GM19193 (cell line): ENCODE data around the gene AGAP5.
"Not testable (repeated sequence)": the region's sequence is repeated elsewhere in the genome, so short reads cannot be mapped to it uniquely, and the experiment has no call there.

Experiments used
- POLR2A ChIP-seq: IDR thresholded peaks from 4 replicates; pipeline ENCODE4 v1.6.1; 2011; ENCODE audit not compliant: insufficient read depth, insufficient read length; ENCODE audit errors: extremely low read depth

Gene AGAP5

DNA sequence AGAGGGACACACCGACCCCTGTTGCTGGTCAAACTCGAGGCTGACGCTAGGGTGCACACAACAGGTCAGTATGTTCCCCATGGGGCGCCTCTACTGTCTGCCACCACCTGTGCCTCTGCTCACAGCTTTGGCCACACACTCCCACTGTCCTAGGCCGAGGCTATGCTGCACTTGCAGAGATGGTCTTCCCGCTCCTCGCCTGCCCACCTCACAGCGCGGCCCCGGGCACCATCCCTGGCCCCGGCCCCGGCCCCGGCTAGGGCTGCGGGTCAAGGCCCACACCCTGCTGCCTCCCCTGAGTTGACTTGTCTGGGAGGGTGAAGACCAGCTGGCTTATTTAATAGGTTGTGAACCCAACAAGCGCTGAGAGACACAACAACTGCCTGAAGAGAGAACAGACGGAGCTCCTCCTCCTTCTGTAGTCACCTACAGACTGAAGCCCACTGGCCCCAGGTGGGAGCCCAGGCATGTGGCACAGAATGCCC is at the start of gene AGAP5:
TSS of gene AGAP5 (minus strand) at position 435 of the 485 bp plus-strand sequence. CDS start at position 81, 354 bp downstream.
- TF ChIP-seq POLR2A = not testable (repeated sequence)

DNA sequence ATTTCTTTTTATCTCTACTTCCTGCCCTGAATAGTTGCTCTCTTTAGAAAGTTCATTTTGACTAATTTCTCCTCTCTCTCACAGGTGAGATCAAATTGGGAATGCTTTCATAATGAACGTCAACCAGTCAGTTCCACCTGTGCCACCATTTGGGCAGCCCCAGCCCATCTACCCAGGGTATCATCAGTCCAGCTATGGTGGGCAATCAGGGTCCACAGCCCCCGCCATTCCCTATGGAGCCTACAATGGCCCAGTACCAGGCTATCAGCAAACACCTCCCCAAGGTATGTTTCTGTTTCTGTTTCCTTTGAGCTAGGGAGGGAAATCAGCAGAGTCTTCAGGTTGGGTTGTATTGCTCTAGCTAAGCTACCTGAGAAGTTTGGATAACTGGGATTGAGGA is 48.8 kb upstream of the AGAP5 start:
- TF ChIP-seq POLR2A = no peak

DNA sequence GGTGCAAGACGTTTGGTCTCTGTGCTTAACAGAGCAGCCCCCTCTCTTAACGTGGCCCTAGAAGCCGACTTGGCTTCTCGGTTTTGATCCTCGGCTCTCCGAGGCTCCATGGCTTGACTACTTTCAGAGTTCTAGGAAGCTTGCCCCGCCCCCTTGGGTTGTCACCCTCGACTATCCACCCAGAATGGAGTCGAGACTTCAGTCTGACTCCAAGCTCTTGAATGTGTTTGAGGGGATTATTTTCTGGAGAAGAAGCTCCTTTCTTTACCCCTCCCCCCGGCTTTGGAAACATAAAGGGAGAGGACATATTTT is 46.7 kb upstream of the AGAP5 start:
- no peak for TF ChIP-seq POLR2A

DNA sequence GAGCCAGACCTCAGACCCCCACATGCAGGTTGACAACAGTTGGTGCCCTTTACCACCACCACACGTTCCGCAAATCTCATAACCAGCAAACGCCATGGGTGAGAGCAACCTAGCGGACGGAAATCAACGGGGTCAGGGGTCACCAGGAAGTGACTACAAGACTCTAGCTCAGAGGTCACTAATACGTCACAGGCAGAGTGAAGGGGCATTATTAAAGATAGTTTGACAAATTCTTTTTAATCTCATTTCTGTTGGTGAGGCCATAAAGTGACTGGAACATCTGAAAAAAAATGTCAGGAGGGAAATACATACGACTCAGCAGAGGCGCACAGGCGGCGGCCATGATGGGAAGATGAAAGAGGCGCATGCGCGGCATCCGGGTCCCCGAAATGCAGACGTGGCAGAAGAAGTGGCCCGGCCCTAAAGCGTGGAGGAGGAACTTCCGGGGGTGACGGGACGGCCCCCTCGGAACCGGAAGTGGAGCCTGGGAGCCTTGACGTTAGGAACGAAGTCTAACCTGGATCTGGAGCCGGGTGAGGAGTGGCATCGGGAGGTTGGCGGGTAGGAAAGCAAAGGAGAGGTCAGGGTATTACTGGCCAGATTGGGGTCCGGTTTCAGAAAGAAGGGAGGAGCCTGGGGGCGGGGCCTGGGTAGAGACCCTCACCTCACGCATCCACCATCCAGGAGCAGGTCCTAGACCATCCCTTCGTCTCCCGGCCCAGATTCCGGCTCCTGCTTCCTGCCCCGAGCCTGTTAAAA is 46.2 kb upstream of the AGAP5 start, which contains the start of gene SEC24C:
TSS of gene SEC24C (plus strand) at position 468 of the 759 bp plus-strand sequence. CDS start 2,461 bp downstream, outside the sequence.
- TF ChIP-seq POLR2A = peak; percentile 86

DNA sequence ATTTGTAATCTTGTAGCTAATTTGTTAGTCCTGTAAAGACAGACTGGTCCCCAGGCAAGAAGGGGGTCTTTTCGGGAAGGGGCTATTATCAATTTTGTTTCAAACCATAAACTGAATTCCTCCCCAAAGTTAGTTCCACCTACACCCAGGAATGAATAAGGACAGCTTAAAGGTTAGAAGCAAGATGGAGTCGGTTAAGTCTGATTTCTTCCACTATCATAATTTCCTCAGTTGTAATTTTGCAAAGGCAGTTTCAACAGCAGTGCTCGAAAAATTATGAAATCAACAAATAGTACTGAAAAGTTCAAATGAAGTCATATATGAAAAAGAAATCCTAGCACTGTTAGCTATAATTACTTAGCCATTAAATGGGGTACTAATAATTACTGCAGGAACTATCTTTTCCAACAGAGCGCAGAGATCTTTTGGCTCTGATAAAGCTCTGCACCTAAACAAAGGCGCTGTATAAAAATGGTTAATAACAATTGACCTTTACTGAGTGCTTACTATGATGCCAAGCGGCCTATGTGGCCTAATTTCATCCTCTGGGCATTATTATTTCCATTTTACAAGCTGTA is 45.5 kb upstream of the AGAP5 start:
- no peak for TF ChIP-seq POLR2A

DNA sequence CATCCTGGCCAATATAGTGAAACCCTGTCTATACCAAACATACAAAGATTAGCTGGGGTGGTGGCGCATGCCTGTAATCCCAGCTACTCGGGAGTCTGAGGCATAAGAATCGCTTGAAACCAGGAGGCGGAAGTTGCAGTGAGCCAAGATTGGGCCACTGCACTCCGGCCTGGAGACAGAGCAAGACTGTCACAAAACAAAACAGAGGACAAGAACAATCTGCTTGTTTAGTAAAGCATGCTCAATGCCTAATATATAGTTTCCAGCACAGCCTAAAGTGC is 44.5 kb upstream of the AGAP5 start:
- TF ChIP-seq POLR2A = no peak

DNA sequence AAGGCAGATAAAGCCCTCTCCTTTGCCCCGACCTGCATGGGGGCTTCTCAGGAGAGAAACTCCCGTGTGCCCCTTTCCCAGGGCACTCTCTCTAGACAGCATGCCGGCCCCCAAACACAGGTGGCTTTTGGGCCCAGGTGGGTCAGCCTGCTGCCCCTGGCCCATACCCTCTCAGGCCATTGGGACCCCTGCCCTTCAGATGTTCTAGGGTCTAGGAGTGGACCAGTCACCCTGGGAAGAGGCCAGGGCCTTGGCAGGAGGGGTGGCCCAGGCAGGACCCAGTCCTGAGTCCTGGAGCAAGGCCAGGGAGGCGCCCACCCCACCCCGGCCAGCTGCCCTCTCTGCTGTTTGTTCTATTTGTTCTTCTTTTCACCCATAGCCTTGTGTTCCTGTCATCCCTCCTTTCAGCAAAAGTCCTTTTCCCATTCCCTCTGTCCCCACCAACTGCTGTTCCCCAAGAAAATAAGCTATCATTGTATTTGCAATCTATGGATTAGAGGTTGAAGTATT is 36.9 kb upstream of the AGAP5 start:
- no peak for TF ChIP-seq POLR2A

DNA sequence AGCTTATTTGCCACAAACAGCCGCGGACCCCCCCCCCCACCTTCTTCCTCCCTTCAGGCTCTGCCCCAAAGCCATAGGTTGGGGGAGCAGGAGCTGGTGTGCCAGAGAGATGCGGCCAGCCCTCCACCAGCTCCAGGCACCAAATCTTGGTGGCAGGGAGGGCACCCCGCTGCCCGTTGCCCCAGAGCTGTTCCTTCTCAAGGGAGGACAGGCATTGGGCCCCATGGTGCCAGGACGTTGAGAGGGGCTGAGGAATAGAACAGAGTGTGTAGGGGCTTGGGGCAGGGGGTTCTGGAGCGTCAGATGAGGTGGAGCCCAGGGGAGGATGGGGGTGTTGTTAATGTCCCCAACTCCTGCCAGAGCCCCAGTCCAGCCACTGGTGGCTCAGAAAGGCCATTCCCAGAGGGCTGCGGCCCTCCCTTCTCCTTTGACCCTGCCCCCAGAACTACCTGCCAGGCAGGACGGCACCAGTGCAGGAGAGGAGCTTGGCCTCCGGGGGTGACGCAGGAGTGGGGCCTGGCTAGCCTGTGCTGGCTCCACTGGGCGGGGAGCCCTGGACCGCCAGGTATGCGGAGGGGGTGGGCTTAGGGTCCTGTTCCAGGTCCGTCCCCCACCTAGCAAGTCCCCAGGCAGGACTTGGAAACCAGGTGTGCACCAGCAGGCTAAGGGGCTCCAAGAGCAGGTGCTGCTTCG is 36.3 kb upstream of the AGAP5 start:
- no peak for TF ChIP-seq POLR2A

DNA sequence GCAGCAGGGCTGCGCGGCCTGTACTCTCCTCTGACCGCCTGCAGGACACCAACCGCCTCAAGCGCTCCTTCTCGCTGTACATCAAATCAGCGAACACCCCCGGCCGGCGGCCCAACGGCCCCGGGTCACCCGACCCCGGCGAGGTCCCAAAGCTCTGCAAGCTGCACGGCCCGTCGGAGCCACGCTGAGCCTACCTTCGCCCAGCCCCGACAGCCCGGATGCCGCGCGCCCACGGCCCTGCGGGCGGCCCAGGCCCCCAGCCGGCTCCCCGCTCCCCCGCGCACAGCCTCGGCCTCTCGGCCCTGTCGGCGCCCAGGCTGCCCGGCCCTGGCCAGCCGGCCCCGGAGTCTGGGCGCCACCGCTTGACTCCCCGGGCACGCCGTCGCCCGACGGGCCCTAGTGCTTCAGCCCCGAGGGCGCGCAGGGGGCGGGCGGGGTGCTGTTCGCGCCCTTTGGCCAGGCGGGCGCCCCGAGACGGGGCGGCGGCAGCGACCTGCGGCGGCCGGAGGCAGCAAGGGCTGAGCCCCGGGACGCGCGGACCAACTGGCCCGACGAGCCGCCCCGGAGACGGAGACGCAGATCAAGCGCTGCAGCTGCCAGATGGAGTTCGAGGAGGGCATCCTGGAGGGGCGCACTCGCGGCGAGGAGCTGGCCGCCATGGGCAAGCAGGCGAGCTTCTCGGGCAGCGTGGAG is 35.2 kb upstream of the AGAP5 start:
- TF ChIP-seq POLR2A = no peak

DNA sequence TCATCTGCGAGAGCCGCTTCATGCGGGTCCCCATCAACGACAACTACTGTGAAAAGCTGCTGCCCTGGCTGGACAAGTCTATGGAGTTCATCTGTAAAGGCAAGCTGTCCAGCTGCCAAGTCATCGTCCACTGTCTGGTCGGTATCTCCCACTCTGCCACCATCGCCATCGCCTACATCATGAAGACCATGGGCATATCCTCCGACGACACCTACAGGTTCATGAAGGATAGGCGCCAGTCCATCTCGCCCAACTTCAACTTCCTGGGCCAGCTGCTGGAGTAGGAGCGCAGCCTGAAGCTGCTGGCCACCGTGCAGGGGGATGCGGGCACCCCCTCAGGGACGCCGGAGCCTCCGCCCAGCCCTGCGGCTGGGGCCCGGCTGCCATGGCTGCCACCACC is 34.5 kb upstream of the AGAP5 start:
- TF ChIP-seq POLR2A = no peak

DNA sequence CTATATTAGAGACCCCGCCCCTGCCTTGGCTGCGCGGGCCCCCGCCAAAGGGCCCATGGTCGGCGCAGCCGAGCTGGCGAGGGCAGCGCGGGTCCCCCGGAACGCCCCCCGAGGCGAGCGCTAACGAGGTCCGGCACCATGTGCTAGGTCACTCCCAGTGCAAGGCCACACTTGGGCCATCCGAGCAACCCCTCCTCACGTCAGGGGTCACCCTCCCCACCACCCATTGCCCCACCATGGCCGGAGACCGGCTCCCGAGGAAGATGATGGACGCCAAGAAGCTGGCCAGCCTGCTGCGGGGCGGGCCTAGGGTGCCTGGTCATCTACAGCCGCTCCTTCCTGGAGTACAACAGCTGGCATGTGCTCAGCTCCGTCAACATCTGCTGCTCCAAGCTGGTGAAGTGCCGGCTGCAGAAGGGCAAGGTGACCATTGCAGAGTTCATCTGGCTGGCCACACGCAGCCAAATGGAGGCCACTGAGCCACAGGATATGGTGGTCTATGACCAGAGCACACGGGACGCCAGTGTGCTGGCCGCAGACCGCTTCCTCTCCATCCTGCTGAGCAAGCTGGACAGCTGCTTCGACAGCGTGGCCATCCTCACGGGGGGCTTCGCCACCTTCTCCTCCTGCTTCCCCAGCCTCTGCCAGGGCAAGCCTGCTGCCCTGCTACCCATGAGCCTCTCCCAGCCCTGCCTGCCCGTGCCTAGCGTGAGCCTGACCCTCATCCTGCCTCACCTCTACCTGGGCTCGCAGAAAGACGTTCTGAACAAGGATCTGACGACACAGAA is 33.9 kb upstream of the AGAP5 start:
- TF ChIP-seq POLR2A = no peak

DNA sequence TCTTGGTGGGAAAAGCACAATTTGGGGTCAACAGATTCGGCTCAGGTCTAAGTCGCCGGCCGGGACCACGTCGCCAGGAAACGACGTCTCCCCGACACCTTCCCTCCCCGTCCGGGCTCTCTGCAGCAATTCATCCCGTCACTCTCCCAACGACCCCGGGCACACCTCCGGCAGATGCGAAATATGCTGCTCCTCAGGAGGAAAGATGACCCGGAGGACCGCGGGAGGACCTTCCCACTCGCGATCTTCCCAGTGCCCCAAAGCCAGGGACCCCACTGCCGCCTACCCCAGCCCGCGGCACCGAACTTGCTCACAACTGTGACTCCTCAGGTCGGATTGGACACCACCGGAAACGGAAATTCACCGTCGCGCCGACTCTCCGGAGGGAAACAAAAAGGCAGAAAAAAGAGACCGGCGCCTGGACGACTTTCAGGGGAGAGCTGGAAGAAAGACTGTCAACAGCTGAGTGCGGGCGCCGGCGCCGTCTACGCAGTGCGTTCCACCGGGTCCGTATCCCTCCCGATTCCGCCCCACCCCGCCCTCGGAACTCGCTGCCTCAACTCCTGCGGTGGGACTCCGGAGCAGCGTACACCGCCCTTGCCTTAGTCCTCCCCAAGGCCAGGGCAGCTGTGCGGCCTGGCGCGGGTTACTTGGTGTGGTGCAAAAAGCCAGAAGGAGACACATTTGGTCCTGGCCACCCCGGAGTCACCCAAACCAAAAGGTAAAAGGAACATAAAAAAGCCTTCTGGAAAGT is 32.4 kb upstream of the AGAP5 start:
- TF ChIP-seq POLR2A = peak; percentile 96

DNA sequence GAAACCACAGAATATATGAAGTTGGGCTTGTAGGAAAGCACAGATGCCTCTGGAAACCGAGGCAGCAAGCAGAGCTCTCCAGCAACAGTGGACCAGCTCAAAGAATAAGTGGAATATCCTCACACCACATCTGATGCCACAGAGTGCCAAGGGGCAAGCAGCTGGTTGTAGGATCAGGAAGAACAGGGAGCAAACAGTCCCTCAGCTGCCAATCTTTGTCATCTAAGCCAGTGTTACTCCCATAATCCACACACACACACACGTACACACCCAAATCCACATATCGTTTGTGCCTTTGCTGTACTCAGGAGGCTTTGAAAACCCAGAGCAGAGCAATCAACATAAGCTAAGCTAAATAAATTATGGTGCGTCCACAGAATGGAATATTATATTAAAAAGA is 25.6 kb upstream of the AGAP5 start:
- TF ChIP-seq POLR2A = no peak

DNA sequence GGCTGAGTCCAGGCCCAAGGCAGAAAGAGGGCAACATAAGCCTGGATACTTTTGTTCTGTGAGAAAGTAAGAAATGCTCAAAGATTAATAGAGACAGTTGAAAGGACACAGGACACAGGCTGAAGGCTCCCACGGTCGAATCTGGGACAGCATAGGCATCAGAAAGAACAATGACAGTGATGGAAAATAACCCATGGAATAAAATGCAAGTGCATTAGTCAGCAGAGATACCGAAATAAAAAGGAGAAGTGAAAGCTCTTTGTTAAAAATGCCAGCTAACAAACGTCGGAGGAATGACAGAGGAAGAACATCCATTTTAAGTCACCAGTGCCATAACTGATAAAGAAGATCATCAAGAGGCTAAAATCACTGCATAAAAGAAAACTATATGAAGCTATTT is 19.6 kb upstream of the AGAP5 start:
- no peak for TF ChIP-seq POLR2A
